ENCODE results near the gene EFEMP2.
A peak's percentile ranks its signal among the peaks of the same experiment; 100 is the strongest.

DNA sequence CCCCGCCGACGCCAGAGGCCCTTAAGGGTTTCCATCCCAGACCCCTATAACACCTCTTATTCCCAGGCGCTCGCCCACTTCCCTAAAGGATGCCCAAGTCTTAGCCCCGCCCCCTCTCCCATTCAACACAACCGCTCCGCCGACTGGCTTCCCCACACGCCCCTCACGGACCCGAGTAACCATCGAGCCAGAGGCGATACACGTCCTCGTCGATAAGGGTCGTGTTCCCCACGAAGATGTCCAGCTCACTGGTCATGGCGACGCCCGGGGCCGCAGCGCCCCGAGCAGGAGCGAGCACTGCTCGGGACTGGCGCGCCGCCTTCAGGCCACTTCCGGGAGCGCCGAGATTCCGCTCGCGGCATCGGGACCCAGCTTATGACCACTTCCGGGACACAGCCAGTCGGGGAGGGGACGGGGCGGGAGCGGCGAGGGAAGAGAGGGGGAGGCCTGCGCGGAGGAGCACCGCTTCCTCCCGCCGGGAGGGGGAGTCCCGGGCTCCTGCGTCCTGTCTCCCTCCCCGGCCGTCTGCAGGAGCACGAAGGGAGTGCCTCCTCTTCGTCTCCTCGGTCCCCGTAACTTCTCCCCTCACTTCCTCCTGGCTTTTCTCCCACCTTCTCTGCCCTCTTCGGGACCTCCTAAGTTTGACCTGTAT is 15.7 kb upstream of the EFEMP2 start, which contains the start of gene FIBP:
- TF ChIP-seq, protein P1, sequence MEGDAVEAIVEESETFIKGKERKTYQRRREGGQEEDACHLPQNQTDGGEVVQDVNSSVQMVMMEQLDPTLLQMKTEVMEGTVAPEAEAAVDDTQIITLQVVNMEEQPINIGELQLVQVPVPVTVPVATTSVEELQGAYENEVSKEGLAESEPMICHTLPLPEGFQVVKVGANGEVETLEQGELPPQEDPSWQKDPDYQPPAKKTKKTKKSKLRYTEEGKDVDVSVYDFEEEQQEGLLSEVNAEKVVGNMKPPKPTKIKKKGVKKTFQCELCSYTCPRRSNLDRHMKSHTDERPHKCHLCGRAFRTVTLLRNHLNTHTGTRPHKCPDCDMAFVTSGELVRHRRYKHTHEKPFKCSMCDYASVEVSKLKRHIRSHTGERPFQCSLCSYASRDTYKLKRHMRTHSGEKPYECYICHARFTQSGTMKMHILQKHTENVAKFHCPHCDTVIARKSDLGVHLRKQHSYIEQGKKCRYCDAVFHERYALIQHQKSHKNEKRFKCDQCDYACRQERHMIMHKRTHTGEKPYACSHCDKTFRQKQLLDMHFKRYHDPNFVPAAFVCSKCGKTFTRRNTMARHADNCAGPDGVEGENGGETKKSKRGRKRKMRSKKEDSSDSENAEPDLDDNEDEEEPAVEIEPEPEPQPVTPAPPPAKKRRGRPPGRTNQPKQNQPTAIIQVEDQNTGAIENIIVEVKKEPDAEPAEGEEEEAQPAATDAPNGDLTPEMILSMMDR (IDR thresholded peaks at IDR 0.05; ENCODE audit: insufficient read depth, low read depth, low read length): peak; percentile 40
- no peak for TF ChIP-seq EZH2 (IDR thresholded peaks at IDR 0.05; ENCODE audit: insufficient read depth, low read length)
